Lower leg skin (tissue), 4 donors: Measurements from ENCODE around the gene SH3D19. TPM values are rescaled to one million over a fixed set of nuclear protein-coding genes. Genes with fewer than 3 reads are reported as not detected.
"Not testable (repeated sequence)": the region's sequence is repeated elsewhere in the genome, so short reads cannot be mapped to it uniquely, and the experiment has no call there.

ENCODE experiments used
- DNase-seq, 2 donors: peaks; one replicate each; pipeline ENCODE4 v3.0.0-alpha.2; 2019; ENCODE audit warnings: low spot score in 2 of 2
- H3K4me3 ChIP-seq: fragments of 200-600 bp; sonication (generic); 2 replicates; pipeline ENCODE4 v1.5.1; 2017; ENCODE audit warnings: mild to moderate bottlenecking, low read depth; ENCODE audit not compliant: poor library complexity, severe bottlenecking
- POLR2A ChIP-seq, 2 donors: fragments of 450-650 bp; IDR thresholded peaks; one replicate each; pipeline ENCODE4 v1.6.1; 2016 to 2017; ENCODE audit warnings: antibody characterized with exemption in 2 of 2, mild to moderate bottlenecking in 1 of 2, moderate library complexity in 1 of 2
- WGBS, 2 donors: methylation state at CpG; one replicate each; pipeline ENCODE4 v1.1.5; 2018; 5-methylcytosine and 5-hydroxymethylcytosine counted together
- intact Hi-C: fragments of 100-400 bp; cut with DNase I; formaldehyde crosslinking; loops from one replicate; pipeline ENCODE4 v1.15.0; 2023; ENCODE audit warnings: low total_unique reads
- total RNA-seq, 4 donors: library from RNA; depleted of rRNA; stranded (reverse); fragments of >200 nt; gene quantifications; one replicate each; pipeline ENCODE4 v1.1.0, GENCODE V29; 2016
- TF ChIP-seq, protein P1 (sequence below), 3 donors: fragments of 450-650 bp; IDR thresholded peaks; one replicate each; pipeline ENCODE4 v1.5.1; 2016; ENCODE audit warnings: antibody characterized with exemption in 3 of 3, mild to moderate bottlenecking in 3 of 3, moderate library complexity in 2 of 3

Gene SH3D19
- total RNA-seq, 4 donors from 2014 or later, result 70.8 to 82.5 (median 78.6) TPM

DNA sequence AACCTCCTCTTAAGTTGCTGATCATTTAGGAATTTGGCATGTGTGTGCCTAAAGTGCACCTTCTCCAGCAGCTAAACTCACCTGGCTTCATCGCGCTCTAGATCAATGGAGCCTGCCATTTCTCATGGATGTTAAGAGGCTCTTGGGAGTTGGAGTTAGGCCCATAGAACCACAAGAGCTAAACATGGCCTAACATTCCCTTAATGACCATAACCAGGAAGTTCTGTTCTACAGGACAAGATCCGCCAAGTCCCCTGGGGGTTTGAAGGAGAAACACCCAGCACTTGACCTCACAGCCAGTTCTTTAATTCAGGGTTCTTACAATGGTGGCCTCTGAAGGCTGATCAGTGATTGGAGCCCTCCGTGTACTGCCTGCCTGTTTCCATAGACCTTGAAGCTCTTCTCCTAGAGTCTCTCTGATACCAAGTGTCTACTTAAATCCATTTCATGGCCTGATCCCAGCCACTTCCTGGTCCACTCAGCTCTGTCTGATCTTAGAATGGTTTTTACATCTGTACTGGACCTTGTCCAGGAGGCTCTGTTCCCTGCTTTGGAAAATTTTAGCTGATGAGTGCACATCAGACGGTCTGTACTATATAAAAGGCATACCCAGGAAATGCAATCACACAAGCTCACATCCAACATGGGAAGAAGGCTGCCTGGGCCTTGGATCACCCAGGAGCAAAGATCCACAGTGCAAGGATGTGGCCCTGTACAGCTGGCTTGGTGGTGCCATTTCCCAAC is 180.9 kb downstream of the SH3D19 start:
- intact Hi-C loops, result no loop called here
- TF ChIP-seq, protein P1, sequence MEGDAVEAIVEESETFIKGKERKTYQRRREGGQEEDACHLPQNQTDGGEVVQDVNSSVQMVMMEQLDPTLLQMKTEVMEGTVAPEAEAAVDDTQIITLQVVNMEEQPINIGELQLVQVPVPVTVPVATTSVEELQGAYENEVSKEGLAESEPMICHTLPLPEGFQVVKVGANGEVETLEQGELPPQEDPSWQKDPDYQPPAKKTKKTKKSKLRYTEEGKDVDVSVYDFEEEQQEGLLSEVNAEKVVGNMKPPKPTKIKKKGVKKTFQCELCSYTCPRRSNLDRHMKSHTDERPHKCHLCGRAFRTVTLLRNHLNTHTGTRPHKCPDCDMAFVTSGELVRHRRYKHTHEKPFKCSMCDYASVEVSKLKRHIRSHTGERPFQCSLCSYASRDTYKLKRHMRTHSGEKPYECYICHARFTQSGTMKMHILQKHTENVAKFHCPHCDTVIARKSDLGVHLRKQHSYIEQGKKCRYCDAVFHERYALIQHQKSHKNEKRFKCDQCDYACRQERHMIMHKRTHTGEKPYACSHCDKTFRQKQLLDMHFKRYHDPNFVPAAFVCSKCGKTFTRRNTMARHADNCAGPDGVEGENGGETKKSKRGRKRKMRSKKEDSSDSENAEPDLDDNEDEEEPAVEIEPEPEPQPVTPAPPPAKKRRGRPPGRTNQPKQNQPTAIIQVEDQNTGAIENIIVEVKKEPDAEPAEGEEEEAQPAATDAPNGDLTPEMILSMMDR (IDR thresholded peaks at IDR 0.05), result no peak
- no peak for TF ChIP-seq POLR2A (IDR thresholded peaks at IDR 0.05)
- no peak overlapping the region for H3K4me3 ChIP-seq
- DNase-seq, result no peak
- WGBS, 2 donors, result 90 to 92% methylated on average over 5 of the region's 5 CpGs

DNA sequence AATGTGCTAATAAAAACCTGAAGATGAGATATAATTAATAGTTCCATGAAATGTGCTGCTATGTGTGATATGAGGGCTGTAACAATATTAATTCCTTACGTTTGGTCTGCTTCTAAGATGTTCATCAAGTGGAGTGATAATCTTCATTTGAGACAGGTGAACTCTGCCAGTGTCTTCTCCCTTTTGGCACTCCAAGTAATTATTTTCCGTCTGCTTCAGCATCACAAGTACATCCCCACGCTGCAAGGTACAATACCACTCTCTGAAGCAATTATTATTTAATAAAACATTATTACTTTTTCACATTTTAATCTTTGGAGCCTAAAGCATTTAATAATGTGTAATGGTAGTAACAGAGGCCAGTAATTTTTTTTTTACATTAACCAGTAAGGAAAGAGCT is 181.6 kb downstream of the SH3D19 start:
- no peak for TF ChIP-seq POLR2A (IDR thresholded peaks at IDR 0.05)
- TF ChIP-seq, protein P1 (IDR thresholded peaks at IDR 0.05), result no peak
- 88 to 99% methylated on average over 3 of the region's 3 CpGs for WGBS, 2 donors
- H3K4me3 ChIP-seq, result no peak overlapping the region
- intact Hi-C loops, result no loop called here
- no peak for DNase-seq

DNA sequence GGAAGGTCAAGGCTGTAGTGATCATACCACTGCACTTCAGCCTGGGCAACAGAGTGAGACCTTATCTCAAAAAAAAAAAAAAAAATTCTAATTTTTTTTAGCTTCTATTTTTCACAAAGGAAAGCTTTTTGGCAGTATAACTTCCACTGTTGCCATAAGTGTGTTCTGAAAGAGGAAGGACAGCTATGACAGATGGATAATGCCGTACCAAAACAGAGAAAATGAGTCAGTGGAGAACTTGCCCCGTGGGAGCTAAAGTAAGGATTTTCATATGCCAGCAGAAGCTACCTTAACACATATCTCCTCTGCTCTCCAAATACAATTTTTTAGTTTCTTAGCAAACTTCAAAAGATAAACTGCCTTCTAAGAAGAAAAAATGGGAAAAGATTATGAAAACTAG is 182.2 kb downstream of the SH3D19 start:
- intact Hi-C loops, result no loop called here
- TF ChIP-seq POLR2A (IDR thresholded peaks at IDR 0.05), result no peak
- no peak overlapping the region for H3K4me3 ChIP-seq
- 63 to 72% methylated on average over 2 of the region's 2 CpGs for WGBS, 2 donors
- DNase-seq, result no peak

DNA sequence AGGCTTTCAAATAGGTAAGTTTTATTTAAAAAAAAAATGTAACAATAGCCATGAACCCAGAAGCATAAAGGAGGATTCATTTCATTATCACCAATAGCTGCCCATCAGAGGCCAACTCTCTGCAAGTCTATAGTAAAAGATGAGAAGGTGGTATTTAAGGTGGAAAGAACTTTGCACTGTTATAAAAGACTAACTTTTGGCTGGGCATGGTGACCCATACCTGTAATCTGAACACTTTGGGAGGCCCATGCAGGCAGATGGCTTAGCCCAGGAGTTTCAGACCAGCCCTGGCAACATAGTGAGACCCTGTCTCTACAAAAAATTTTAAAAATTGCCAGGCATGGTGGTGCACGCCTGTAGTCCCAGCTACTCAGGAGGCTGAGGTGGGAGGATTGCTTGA is 182.6 kb downstream of the SH3D19 start:
- no peak for DNase-seq
- H3K4me3 ChIP-seq, result no peak overlapping the region
- TF ChIP-seq, protein P1 (IDR thresholded peaks at IDR 0.05), result no peak
- no peak for TF ChIP-seq POLR2A (IDR thresholded peaks at IDR 0.05)
- intact Hi-C loops, result no loop called here
- WGBS, 2 donors, result 100% methylated on average over 1 of the region's 1 CpG

DNA sequence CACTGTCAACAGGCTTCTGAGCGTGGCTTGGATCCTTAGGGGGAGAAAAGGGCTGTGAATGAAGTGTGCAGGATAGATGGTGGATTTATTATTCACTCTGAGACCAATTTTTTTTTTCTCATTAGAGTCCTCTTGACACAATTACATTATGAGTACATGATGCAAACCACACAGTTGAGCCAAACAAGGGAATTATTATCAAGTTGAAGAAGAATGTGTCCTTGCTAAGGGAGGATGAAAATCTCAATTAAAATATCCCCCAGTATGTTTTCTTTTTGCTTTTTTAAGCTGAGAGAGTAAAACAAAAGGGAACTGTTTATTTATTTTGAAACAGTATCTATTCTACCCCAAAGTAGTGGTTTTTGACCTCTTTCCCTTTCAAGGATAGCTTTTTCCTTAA is 185.6 kb downstream of the SH3D19 start:
- intact Hi-C loops, result no loop called here
- WGBS, 2 donors, result 93 to 100% methylated on average over 1 of the region's 1 CpG
- no peak for TF ChIP-seq POLR2A (IDR thresholded peaks at IDR 0.05)
- TF ChIP-seq, protein P1 (IDR thresholded peaks at IDR 0.05), result no peak

GRCh38 chr4:151136048-151136447 is 189.4 kb downstream of the SH3D19 start:
- intact Hi-C loops, H3K4me3 ChIP-seq, DNase-seq: not testable (repeated sequence)
- 92 to 96% methylated on average over 3 of the region's 3 CpGs for WGBS, 2 donors

More for the DNA sequence above, 185.6 kb downstream of the SH3D19 start:
- DNase-seq, result no peak
- no peak overlapping the region for H3K4me3 ChIP-seq

- no peak for TF ChIP-seq POLR2A (IDR thresholded peaks at IDR 0.05)
- TF ChIP-seq, protein P1 (IDR thresholded peaks at IDR 0.05), result no peak
- H3K4me3 ChIP-seq, result no peak overlapping the region
- intact Hi-C loops, result no loop called here
- DNase-seq, result no peak
- WGBS, 2 donors, result 92% methylated on average over 5 of the region's 5 CpGs
Observed at GRCh38 chr4:151133311-151133710, 192.1 kb downstream of the SH3D19 start.
